ENCODE data around the gene TENM3. TPM values are rescaled to one million over a fixed set of nuclear protein-coding genes. Genes with fewer than 3 reads are reported as not detected.

TENM3 gene
- total RNA-seq, 2 donors from 2014 or later: 39.5 to 51.9 TPM

DNA sequence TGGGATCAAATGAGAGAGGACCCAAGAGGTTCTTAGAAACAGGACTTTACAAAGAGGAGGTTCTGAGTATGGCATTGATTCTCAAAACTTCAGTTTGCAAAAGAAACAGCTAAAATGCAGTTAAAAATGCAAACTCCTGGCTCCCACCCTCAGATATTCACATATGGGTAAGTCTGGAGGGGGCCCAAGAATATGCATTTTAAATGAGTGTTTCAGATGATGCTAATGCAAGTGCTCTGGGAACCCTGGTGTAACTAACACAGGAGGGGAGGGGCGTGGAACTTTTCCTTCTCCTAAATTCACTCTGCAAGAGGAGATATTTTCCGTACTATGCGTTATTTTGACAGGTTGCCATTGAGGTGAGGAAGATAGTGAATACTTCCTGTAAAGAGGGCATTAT, 168.2 kb downstream of the TENM3 start:
- Mint-ChIP-seq H3K36me3 (ENCODE audit: low read depth) (peaks cover 7% of the 10 kb centered on the region), H3K9me3 (peaks cover 34% of the 10 kb centered on the region), H3K27me3 (ENCODE audit: insufficient read depth) (no peaks in the 10 kb centered on the region), H3K27ac (no peak overlapping the region), H3K4me1 (no peaks in the 10 kb centered on the region), H3K4me3 (no peak overlapping the region)
- no peak overlapping the region for H3K9ac ChIP-seq (ENCODE audit: extremely low read depth, low read length, poor library complexity, severe bottlenecking)
- no peaks in the 10 kb centered on the region for H3K4me1 ChIP-seq (ENCODE audit: control insufficient read depth, insufficient read depth, low read length)
- H3K27me3 ChIP-seq (ENCODE audit: control insufficient read depth, insufficient read depth, low read length, poor library complexity, severe bottlenecking): no peaks in the 10 kb centered on the region
- peaks cover 14% of the 10 kb centered on the region for H3K9me3 ChIP-seq (ENCODE audit: control insufficient read depth, low read length)
- no peak overlapping the region for H3K4me3 ChIP-seq (ENCODE audit: low read length)
- H3K36me3 ChIP-seq (ENCODE audit: control insufficient read depth, insufficient read depth, low read length): no peaks in the 10 kb centered on the region
- TF ChIP-seq, protein P1, sequence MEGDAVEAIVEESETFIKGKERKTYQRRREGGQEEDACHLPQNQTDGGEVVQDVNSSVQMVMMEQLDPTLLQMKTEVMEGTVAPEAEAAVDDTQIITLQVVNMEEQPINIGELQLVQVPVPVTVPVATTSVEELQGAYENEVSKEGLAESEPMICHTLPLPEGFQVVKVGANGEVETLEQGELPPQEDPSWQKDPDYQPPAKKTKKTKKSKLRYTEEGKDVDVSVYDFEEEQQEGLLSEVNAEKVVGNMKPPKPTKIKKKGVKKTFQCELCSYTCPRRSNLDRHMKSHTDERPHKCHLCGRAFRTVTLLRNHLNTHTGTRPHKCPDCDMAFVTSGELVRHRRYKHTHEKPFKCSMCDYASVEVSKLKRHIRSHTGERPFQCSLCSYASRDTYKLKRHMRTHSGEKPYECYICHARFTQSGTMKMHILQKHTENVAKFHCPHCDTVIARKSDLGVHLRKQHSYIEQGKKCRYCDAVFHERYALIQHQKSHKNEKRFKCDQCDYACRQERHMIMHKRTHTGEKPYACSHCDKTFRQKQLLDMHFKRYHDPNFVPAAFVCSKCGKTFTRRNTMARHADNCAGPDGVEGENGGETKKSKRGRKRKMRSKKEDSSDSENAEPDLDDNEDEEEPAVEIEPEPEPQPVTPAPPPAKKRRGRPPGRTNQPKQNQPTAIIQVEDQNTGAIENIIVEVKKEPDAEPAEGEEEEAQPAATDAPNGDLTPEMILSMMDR (conservative IDR thresholded peaks at IDR 0.05): no peak
- DNase-seq: no peak
- no peak overlapping the region for H3K27ac ChIP-seq (ENCODE audit: low read depth, low read length)
- 98% methylated on average over 3 of the region's 3 CpGs; no CpG with 5 or more reads in 1 of the 2 experiments for WGBS, 2 experiments (ENCODE audit: insufficient coverage in 1 of 2, insufficient read length in 1 of 2)

DNA sequence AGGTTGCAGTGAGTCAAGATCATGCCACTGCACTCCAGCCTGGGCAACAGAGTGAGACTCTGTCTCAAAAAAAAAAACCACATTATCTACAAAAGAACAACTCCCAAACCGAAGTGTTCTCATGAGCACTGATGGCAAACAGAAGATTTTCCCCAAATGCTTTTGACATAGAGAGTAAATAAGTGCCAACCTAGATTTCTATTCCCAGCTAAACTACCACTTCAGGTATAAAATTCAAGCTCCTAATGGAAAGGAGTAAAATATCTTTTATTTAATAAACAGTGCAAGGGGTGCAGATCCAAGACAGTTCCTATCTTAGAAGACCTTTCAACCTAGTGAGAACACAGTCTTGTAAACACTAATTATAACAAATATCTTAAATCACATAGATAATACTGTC, 170.3 kb downstream of the TENM3 start:
- H3K36me3 Mint-ChIP-seq (ENCODE audit: low read depth): peaks cover 7% of the 10 kb centered on the region
- Histone ChIP-seq H3K9me3 (ENCODE audit: control insufficient read depth, low read length) (peaks cover 14% of the 10 kb centered on the region), H3K9ac (ENCODE audit: extremely low read depth, low read length, poor library complexity, severe bottlenecking) (no peak overlapping the region), H3K27me3 (ENCODE audit: control insufficient read depth, insufficient read depth, low read length, poor library complexity, severe bottlenecking) (no peaks in the 10 kb centered on the region), H3K4me3 (ENCODE audit: low read length) (no peak overlapping the region), H3K4me1 (ENCODE audit: control insufficient read depth, insufficient read depth, low read length) (no peaks in the 10 kb centered on the region), H3K27ac (ENCODE audit: low read depth, low read length) (no peak overlapping the region), H3K36me3 (ENCODE audit: control insufficient read depth, insufficient read depth, low read length) (no peaks in the 10 kb centered on the region)
- H3K4me1 Mint-ChIP-seq: no peaks in the 10 kb centered on the region
- no peak for DNase-seq
- H3K27ac Mint-ChIP-seq: no peak overlapping the region
- TF ChIP-seq, protein P1 (conservative IDR thresholded peaks at IDR 0.05): no peak
- H3K9me3 Mint-ChIP-seq: peaks cover 40% of the 10 kb centered on the region
- H3K27me3 Mint-ChIP-seq (ENCODE audit: insufficient read depth): no peaks in the 10 kb centered on the region
- no peak overlapping the region for H3K4me3 Mint-ChIP-seq
- 88% methylated on average over 1 of the region's 1 CpG; no CpG with 5 or more reads in 1 of the 2 experiments for WGBS, 2 experiments (ENCODE audit: insufficient coverage in 1 of 2, insufficient read length in 1 of 2)

DNA sequence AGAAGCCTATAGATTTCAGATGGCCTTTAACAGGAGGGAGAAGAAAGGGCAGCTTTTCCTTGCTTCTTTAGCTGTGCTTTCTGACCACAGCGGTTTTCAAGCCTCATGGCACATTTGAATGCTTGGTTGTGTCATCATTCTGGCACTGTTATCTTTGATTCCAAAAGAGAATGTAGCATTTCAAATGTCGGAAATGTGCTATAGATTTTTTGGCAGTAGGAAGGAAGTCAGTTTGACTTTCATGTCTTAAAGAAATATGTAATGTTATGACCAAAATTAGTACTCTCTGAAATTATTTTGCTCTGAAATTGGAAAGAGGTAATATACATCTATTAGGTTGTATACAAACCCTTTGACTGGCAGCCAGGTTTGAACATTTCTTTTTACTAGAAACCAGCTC, 171.9 kb downstream of the TENM3 start:
- Mint-ChIP-seq H3K27ac (no peak overlapping the region), H3K4me1 (no peaks in the 10 kb centered on the region), H3K4me3 (no peak overlapping the region), H3K9me3 (peaks cover 40% of the 10 kb centered on the region), H3K36me3 (ENCODE audit: low read depth) (peaks cover 7% of the 10 kb centered on the region), H3K27me3 (ENCODE audit: insufficient read depth) (no peaks in the 10 kb centered on the region)
- Histone ChIP-seq H3K27me3 (ENCODE audit: control insufficient read depth, insufficient read depth, low read length, poor library complexity, severe bottlenecking) (no peaks in the 10 kb centered on the region), H3K36me3 (ENCODE audit: control insufficient read depth, insufficient read depth, low read length) (no peaks in the 10 kb centered on the region), H3K4me3 (ENCODE audit: low read length) (no peak overlapping the region), H3K4me1 (ENCODE audit: control insufficient read depth, insufficient read depth, low read length) (no peaks in the 10 kb centered on the region), H3K9ac (ENCODE audit: extremely low read depth, low read length, poor library complexity, severe bottlenecking) (no peak overlapping the region), H3K27ac (ENCODE audit: low read depth, low read length) (no peak overlapping the region), H3K9me3 (ENCODE audit: control insufficient read depth, low read length) (peaks cover 14% of the 10 kb centered on the region)
- WGBS, 2 experiments (ENCODE audit: insufficient coverage in 1 of 2, insufficient read length in 1 of 2): 88 to 100% methylated on average over 1 to 2 of the region's 2 CpGs
- DNase-seq: no peak
- TF ChIP-seq, protein P1 (conservative IDR thresholded peaks at IDR 0.05): no peak

Measured in endodermal cell (in vitro differentiated cells).